T-cell (primary cell): ENCODE measurements around the gene PTPRT. TPM values are rescaled to one million over a fixed set of nuclear protein-coding genes. Genes with fewer than 3 reads are reported as not detected.

Experiments used
- ATAC-seq, 4 experiments: fragments of 200-7000 bp in 3 of 4; fragments of 150-1000 bp in 1 of 4; cut with Tn5 transposase; replicated peaks in 1 of 4; 1 replicate in 3 of 4; 2 replicates in 1 of 4; pipeline ENCODE4 v1.10.0; 2021; ENCODE audit warnings: moderate library complexity in 3 of 4, mild to moderate bottlenecking in 2 of 4, moderate number of reproducible peaks in 1 of 4
- CTCF ChIA-PET, 2 donors: fragments of 300-600 bp; sonication (Branson Sonifier 250); formaldehyde crosslinking; loops; one replicate each; lab custom pipeline; 2022; ENCODE audit warnings: antibody characterized with exemption in 2 of 2; lab: Charles Lee
- POLR2A ChIA-PET, 2 donors: fragments of 300-600 bp; sonication (Branson Sonifier 250); formaldehyde crosslinking; loops; one replicate each; lab custom pipeline; 2022; ENCODE audit warnings: antibody characterized with exemption in 2 of 2; lab: Charles Lee
- DNase-seq, 35 experiments: peaks; one replicate each; pipeline versions ENCODE4 v3.0.0 to v3.0.0-alpha.2; 2013 to 2023
- H3K27ac ChIP-seq: one replicate; pipeline ENCODE4 v1.5.1; 2013; ENCODE audit warnings: low read length
- H3K27me3 ChIP-seq, 2 experiments: replicated peaks in 1 of 2; 1 replicate in 1 of 2; 2 replicates in 1 of 2; pipeline versions ENCODE4 v1.6.1 to v1.7.0; 2013; ENCODE audit warnings: low read length in 1 of 2, mixed read lengths in 1 of 2; ENCODE audit not compliant: control insufficient read depth in 2 of 2, insufficient read depth in 2 of 2; ENCODE audit errors: extremely low read depth in 1 of 2
- H3K36me3 ChIP-seq, 2 donors: 1 replicate in 1 of 2; 2 replicates in 1 of 2; pipeline versions ENCODE4 v1.6.1 to v1.7.0; 2013; ENCODE audit warnings: low read length in 1 of 2; ENCODE audit not compliant: control insufficient read depth in 2 of 2, insufficient read depth in 1 of 2; ENCODE audit errors: extremely low read depth in 1 of 2
- H3K4me1 ChIP-seq, 2 experiments: 1 replicate in 1 of 2; 2 replicates in 1 of 2; pipeline versions ENCODE4 v1.6.1 to v1.7.0; 2013; ENCODE audit warnings: low read length in 2 of 2, mixed read lengths in 1 of 2; ENCODE audit not compliant: insufficient read depth in 2 of 2, control insufficient read depth in 1 of 2; ENCODE audit errors: extremely low read depth in 1 of 2
- H3K4me3 ChIP-seq, 2 donors: 1 replicate in 1 of 2; 2 replicates in 1 of 2; pipeline versions ENCODE4 v1.5.1 to v1.7.0; 2013; ENCODE audit warnings: mild to moderate bottlenecking in 2 of 2, low read length in 1 of 2, moderate library complexity in 1 of 2; ENCODE audit not compliant: control insufficient read depth in 1 of 2; ENCODE audit errors: extremely low read depth in 1 of 2
- H3K9me3 ChIP-seq: 2 replicates; pipeline ENCODE4 v1.7.0; 2013
- H3K27ac Mint-ChIP-seq, 2 donors: one replicate each; pipeline ENCODE4 v1.8.0; 2020 to 2021; ENCODE audit warnings: mild to moderate bottlenecking in 2 of 2, mixed read lengths in 2 of 2
- H3K27me3 Mint-ChIP-seq, 2 donors: one replicate each; pipeline ENCODE4 v1.8.0; 2021 to 2022; ENCODE audit warnings: mixed read lengths in 2 of 2
- H3K36me3 Mint-ChIP-seq: one replicate; pipeline ENCODE4 v1.8.0; 2021; ENCODE audit warnings: mixed read lengths
- H3K4me1 Mint-ChIP-seq, 3 donors: one replicate each; pipeline ENCODE4 v1.8.0; 2020 to 2022; ENCODE audit warnings: mixed read lengths in 3 of 3, mild to moderate bottlenecking in 1 of 3
- H3K4me3 Mint-ChIP-seq, 3 donors: one replicate each; pipeline ENCODE4 v1.8.0; 2020 to 2022; ENCODE audit warnings: mild to moderate bottlenecking in 3 of 3, mixed read lengths in 3 of 3, moderate library complexity in 3 of 3
- H3K9me3 Mint-ChIP-seq, 3 donors: one replicate each; pipeline ENCODE4 v1.8.0; 2020 to 2022; ENCODE audit warnings: mixed read lengths in 3 of 3
- WGBS: methylation state at CpG from one replicate; pipeline ENCODE4 v1.1.5; 2013; ENCODE audit warnings: missing lambda C conversion rate; ENCODE audit not compliant: insufficient coverage; 5-methylcytosine and 5-hydroxymethylcytosine counted together
- total RNA-seq, 35 experiments: library from RNA in 6 of 35; stranded (reverse) in 6 of 35; fragments of 120-200 nt in 1 of 35; gene quantifications; one replicate each; pipeline versions ENCODE4 v1.2.1 to v1.2.4 and lab custom pipeline; 2013 to 2026

The PTPRT gene
- total RNA-seq, 5 donors from 2014 or later (not counting 1 experiment from before 2014, with no cell fraction given) = not detected

DNA sequence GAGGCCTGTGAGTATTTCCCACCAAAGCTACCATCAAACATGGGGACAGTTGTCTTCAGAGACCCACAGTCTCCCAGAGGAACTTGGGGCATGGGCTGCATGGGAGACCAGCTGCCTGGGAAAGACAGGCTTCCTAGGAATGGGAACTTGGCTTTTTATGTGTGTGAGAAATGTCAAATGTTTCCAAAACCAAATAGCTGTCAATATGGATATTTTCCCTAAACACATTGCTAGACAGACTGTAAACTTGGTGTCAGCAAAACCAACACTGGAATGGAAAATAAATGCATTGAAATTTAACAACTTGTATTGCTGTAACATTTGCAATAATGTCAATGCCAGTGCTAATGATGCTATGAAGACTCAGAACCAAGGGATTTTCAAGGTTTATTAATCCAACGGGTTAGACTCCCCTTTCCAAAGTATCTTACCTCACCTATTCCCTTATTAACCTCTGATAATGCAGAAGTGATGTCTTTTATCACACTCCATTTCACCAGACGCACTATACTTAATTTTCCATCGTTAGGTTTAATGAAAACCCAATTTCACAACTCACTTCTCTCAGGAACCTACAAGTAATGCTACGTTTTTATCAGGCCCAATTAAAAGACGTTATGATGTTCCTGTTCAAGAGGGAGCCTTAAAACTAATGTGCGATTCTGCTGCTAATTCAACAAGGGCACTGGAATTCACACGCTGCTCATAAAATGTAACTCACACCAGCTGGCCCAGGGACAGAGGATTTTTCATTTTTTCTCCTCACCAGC, 1025.4 kb downstream of the PTPRT start:
- POLR2A ChIA-PET = no interaction called here
- Mint-ChIP-seq H3K27me3 (peaks cover 0 to 7% of the 10 kb centered on the region in 2 donors), H3K36me3 (no peaks in the 10 kb centered on the region), H3K4me3 (no peak overlapping the region), H3K9me3 (peaks cover 4 to 12% (median 6%) of the 10 kb centered on the region in 3 donors), H3K4me1 (no peaks in the 10 kb centered on the region), H3K27ac (no peak overlapping the region)
- no peaks in the 10 kb centered on the region for H3K27me3 ChIP-seq
- CTCF ChIA-PET = no interaction called here
- H3K27ac ChIP-seq = no peak overlapping the region
- ATAC-seq (no peak), DNase-seq (no peak)
- 71% methylated on average over 5 of the region's 7 CpGs for WGBS
- no peaks in the 10 kb centered on the region for H3K36me3 ChIP-seq
- H3K4me3 ChIP-seq = no peak overlapping the region
- no peaks in the 10 kb centered on the region for H3K4me1 ChIP-seq
- H3K9me3 ChIP-seq = no peaks in the 10 kb centered on the region

DNA sequence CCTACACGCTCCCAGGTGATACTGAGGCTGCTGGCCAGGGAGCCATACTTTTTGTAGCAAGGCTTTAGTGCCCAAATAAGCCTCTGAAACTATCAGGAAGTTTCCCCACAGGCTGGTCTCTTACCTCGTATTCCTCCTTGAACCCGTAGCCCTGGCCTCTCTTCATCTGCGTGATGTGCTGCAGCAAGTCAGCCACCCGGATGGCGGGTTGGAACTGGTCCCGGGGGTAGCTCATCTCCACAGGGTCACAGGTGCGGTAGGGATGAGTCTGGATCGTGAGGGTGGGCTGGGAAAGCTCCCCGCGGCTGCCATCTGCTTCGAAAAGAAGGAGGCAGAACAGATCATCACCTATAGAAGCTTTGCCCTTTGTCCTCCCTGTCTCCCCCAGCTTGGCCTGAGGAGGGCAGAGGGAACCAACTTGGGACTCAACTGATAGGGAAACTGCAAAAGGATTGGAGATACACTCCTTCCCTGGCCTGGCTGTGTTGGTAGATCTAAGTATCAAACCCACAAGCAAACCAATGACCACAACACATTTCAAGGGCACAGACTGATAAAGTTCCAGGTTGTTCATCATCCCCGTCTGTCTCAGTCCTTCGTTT, 1028.4 kb downstream of the PTPRT start:
- Histone ChIP-seq H3K9me3 (no peaks in the 10 kb centered on the region), H3K27me3 (no peaks in the 10 kb centered on the region), H3K27ac (no peak overlapping the region), H3K4me1 (no peaks in the 10 kb centered on the region), H3K36me3 (no peaks in the 10 kb centered on the region), H3K4me3 (no peak overlapping the region)
- ChIA-PET POLR2A (no interaction called here), CTCF (no interaction called here)
- Mint-ChIP-seq H3K36me3 (no peaks in the 10 kb centered on the region), H3K27me3 (peaks cover 0 to 7% of the 10 kb centered on the region in 2 donors), H3K4me1 (no peaks in the 10 kb centered on the region), H3K9me3 (peaks cover 0 to 17% (median 3%) of the 10 kb centered on the region in 3 donors), H3K27ac (no peak overlapping the region), H3K4me3 (no peak overlapping the region)
- DNase-seq (no peak), ATAC-seq (no peak)
- 82% methylated on average over 11 of the region's 14 CpGs for WGBS

DNA sequence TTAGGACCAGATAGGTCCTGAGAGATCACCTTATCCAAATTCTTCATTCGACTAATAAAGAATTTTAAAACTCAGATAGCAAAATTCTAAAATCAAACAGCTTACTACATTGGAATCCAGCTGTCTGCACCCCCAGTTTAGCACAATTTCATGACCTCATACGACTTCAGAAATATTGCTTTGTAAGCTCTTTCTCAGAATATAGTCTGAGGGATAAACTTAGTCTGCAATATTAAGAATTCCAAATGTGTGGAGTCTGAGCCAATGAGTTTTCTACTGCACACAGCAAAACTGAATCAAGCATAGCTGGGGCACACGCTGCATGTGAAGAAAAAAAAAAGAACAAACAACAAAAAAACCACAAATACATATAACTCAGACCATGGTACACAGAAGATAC, 1029.9 kb downstream of the PTPRT start:
- ATAC-seq (no peak), DNase-seq (no peak)
- Mint-ChIP-seq H3K4me3 (no peak overlapping the region), H3K4me1 (no peaks in the 10 kb centered on the region), H3K36me3 (no peaks in the 10 kb centered on the region), H3K9me3 (peaks cover 0 to 20% (median 3%) of the 10 kb centered on the region in 3 donors), H3K27ac (no peak overlapping the region), H3K27me3 (peaks cover 0 to 7% of the 10 kb centered on the region in 2 donors)
- no peaks in the 10 kb centered on the region for H3K9me3 ChIP-seq
- no peaks in the 10 kb centered on the region for H3K4me1 ChIP-seq
- WGBS = 63% methylated on average over 1 of the region's 3 CpGs
- H3K36me3 ChIP-seq = no peaks in the 10 kb centered on the region
- no peak overlapping the region for H3K4me3 ChIP-seq
- no peaks in the 10 kb centered on the region for H3K27me3 ChIP-seq
- ChIA-PET CTCF (no interaction called here), POLR2A (no interaction called here)
- H3K27ac ChIP-seq = no peak overlapping the region

DNA sequence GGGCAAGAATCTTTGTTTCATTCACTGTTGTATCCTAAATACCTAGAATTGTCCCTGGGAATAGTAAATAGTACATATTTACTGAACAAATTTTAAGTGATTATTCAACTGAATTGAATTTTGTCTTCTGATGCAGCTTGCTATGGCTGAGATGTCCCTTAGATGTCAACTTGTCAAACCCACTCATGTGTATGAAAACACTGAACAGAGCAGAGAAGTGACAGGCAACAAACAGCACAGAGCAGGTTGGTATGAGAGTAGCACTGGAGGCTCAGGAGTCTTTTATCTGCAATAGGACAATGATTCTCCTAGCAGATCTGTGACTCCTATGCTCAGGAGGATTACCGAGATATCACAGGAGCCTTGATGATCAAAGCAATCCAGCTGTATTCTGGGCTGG, 1031.4 kb downstream of the PTPRT start:
- ChIA-PET POLR2A (no interaction called here), CTCF (no interaction called here)
- no peak for ATAC-seq
- Histone ChIP-seq H3K27me3 (no peaks in the 10 kb centered on the region), H3K9me3 (no peaks in the 10 kb centered on the region), H3K4me1 (no peaks in the 10 kb centered on the region), H3K4me3 (no peak overlapping the region), H3K27ac (no peak overlapping the region), H3K36me3 (no peaks in the 10 kb centered on the region)
- no peak for DNase-seq
- H3K36me3 Mint-ChIP-seq = no peaks in the 10 kb centered on the region
- no peak overlapping the region for H3K4me3 Mint-ChIP-seq
- H3K27me3 Mint-ChIP-seq = peaks cover 0 to 7% of the 10 kb centered on the region in 2 donors
- peaks cover 0 to 20% (median 3%) of the 10 kb centered on the region in 3 donors for H3K9me3 Mint-ChIP-seq
- H3K4me1 Mint-ChIP-seq = no peaks in the 10 kb centered on the region
- WGBS = no CpG with 5 or more reads among the region's 1 CpG
- H3K27ac Mint-ChIP-seq = no peak overlapping the region

DNA sequence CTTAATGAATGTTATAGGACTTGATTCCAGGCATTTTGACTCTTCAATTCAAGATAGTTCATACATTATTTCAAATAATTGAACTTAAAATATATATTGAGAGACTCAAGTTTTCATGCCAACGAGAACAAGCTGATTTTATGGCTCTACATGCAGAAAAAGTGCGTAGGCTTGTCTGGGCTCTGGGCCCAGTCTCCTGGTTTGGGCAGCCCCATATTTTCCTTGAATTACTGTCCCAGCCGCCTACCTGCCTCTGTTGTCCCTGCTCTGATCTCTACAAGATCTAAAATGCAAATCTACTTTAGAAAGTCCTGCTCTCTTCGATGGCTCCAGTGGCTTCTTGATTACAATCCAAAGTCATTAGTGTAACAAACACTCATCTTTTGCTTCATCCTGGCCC, 1034.1 kb downstream of the PTPRT start:
- no peak overlapping the region for H3K4me3 ChIP-seq
- ATAC-seq = no peak
- DNase-seq = no peak
- Mint-ChIP-seq H3K9me3 (peaks cover under 1 to 24% (median 4%) of the 10 kb centered on the region in 3 donors), H3K4me1 (no peaks in the 10 kb centered on the region), H3K27ac (no peak overlapping the region), H3K27me3 (no peaks in the 10 kb centered on the region), H3K36me3 (no peaks in the 10 kb centered on the region), H3K4me3 (no peak overlapping the region)
- no peak overlapping the region for H3K27ac ChIP-seq
- no peaks in the 10 kb centered on the region for H3K27me3 ChIP-seq
- POLR2A ChIA-PET = no interaction called here
- no peaks in the 10 kb centered on the region for H3K36me3 ChIP-seq
- CTCF ChIA-PET = no interaction called here
- 86% methylated on average over 3 of the region's 4 CpGs for WGBS
- no peaks in the 10 kb centered on the region for H3K9me3 ChIP-seq
- H3K4me1 ChIP-seq = no peaks in the 10 kb centered on the region

DNA sequence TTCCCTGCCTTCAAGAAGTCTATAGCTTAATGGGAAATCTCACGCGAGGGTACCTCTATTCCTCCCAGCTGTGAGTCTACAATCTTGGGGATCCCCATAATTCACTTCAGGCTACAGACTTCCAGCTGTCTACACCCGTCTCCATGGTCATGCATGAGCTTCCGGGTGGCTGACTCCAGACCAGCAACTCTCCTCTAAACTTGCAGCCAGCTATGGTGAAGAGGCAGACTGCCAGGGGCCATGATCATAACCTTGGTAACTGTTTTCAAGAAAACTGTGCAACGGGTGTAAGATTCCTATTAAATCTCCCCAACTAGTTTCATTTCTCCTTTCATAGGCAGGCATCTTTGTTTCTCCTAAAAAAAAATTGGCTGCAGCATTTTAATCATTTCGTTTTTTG, 1037.1 kb downstream of the PTPRT start:
- no peaks in the 10 kb centered on the region for H3K9me3 ChIP-seq
- 85% methylated on average over 6 of the region's 6 CpGs for WGBS
- Mint-ChIP-seq H3K9me3 (peaks cover 0 to 23% (median 4%) of the 10 kb centered on the region in 3 donors), H3K4me3 (no peak overlapping the region), H3K27me3 (no peaks in the 10 kb centered on the region), H3K4me1 (no peaks in the 10 kb centered on the region), H3K36me3 (no peaks in the 10 kb centered on the region), H3K27ac (no peak overlapping the region)
- ChIA-PET POLR2A (no interaction called here), CTCF (no interaction called here)
- no peaks in the 10 kb centered on the region for H3K4me1 ChIP-seq
- DNase-seq = no peak
- H3K27ac ChIP-seq = no peak overlapping the region
- no peak for ATAC-seq
- no peaks in the 10 kb centered on the region for H3K27me3 ChIP-seq
- H3K4me3 ChIP-seq = no peak overlapping the region
- no peaks in the 10 kb centered on the region for H3K36me3 ChIP-seq
